Measurements from ENCODE around the gene TNIK.

DNA sequence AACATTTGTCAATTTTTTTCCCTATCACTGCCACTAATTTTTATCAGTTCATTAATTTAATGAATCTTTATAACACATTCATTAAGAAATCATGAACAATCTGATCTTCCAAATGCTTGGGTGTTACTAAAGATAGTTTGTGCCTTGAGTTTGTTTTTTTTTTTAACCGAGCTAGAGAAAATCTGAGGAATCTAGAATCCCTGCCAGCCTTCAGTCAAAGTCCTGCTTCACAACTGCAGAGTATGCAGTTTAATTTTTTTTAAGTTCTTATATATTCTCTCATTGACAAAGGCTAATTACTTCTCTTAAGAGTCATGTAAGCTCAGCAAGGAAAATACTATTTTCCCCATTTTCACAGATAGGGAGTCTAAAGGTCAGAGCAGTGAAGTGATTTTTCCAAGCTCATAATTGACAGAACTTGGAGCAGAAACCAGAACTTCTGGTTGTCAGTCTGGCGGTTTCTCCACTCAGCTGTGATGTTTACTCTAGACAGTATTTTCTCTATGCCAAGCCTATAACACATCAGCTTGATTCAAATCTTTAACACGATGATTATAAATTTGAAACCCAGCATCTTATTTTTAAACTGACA lies 55.7 kb downstream of the TNIK start:
- TF ChIP-seq, protein P1, sequence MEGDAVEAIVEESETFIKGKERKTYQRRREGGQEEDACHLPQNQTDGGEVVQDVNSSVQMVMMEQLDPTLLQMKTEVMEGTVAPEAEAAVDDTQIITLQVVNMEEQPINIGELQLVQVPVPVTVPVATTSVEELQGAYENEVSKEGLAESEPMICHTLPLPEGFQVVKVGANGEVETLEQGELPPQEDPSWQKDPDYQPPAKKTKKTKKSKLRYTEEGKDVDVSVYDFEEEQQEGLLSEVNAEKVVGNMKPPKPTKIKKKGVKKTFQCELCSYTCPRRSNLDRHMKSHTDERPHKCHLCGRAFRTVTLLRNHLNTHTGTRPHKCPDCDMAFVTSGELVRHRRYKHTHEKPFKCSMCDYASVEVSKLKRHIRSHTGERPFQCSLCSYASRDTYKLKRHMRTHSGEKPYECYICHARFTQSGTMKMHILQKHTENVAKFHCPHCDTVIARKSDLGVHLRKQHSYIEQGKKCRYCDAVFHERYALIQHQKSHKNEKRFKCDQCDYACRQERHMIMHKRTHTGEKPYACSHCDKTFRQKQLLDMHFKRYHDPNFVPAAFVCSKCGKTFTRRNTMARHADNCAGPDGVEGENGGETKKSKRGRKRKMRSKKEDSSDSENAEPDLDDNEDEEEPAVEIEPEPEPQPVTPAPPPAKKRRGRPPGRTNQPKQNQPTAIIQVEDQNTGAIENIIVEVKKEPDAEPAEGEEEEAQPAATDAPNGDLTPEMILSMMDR (conservative IDR thresholded peaks at IDR 0.05; ENCODE audit: low read depth, low read length): no peak
- no peak for TF ChIP-seq EZH2 (IDR thresholded peaks at IDR 0.05; ENCODE audit: borderline replicate concordance, low read depth, low read length, poor library complexity, severe bottlenecking)

Data from A673 (cell line).